ENCODE measurements around the gene QSER1. TPM values are rescaled to one million over a fixed set of nuclear protein-coding genes. Genes with fewer than 3 reads are reported as not detected.

Gene QSER1
- total and polyA plus RNA-seq, 9 of the 15 experiments (the other 6 are each of a cell fraction or from before 2014, with no cell fraction given), result 5.8 to 33.6 (median 22.3) TPM

DNA sequence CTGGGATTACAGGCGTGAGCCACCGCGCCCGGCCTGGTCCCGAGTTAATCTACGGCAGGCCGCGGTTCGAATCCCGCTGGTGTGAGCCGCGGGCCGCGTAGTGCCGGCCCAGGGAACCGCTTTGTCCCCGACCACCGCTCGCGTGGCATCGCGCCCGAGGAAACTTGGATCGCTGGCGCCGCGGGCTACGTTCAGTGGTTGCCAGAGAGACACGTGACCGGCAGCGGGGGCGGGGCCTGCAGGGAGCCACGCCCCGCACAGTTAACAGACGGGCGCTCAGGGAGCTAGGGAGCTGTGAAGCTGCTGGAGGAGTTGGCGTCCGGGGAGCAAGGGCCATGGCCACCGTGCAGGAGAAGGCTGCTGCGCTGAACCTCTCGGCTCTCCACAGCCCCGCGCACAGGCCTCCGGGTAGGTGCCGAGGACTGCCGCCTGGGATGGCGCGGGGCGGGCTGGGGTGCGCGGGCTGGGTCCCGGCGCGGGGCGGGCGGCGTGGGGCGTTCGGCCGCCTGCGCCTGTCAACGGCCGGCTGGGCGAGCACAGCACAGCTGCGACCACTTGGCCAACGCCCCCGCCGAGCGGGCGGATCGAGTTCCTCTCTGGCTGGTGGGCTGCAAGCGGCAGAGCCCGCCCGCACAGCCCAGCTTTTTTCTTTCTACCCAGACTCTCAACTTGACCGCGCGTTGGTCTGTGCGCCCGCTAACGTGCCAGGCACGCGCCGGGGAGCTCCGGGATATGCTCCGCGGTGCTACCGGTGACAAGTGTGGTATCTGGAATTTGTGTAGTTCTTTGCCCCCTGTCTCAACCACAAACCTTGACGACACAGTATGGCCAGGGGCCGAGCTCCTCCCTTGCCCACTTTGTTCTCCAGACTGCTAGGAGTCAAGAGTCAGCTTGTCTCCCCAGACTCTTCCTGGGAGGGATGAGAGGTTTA, 123.3 kb downstream of the QSER1 start, which contains the start of gene DEPDC7 (continued):
- TF ChIP-seq, protein P1, sequence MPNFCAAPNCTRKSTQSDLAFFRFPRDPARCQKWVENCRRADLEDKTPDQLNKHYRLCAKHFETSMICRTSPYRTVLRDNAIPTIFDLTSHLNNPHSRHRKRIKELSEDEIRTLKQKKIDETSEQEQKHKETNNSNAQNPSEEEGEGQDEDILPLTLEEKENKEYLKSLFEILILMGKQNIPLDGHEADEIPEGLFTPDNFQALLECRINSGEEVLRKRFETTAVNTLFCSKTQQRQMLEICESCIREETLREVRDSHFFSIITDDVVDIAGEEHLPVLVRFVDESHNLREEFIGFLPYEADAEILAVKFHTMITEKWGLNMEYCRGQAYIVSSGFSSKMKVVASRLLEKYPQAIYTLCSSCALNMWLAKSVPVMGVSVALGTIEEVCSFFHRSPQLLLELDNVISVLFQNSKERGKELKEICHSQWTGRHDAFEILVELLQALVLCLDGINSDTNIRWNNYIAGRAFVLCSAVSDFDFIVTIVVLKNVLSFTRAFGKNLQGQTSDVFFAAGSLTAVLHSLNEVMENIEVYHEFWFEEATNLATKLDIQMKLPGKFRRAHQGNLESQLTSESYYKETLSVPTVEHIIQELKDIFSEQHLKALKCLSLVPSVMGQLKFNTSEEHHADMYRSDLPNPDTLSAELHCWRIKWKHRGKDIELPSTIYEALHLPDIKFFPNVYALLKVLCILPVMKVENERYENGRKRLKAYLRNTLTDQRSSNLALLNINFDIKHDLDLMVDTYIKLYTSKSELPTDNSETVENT (CRISPR knock-in tag; IDR thresholded peaks at IDR 0.05), result 0 out of 2 replicates have a peak, but pooled peaks have one; percentile 20
- TF ChIP-seq GATAD2A (IDR thresholded peaks at IDR 0.05) (no peak), FOXM1 (IDR thresholded peaks at IDR 0.05; ENCODE audit: low read depth) (no peak), FOXM1 (CRISPR knock-in tag; IDR thresholded peaks at IDR 0.05; ENCODE audit: low read depth) (no peak), NR4A1 (CRISPR knock-in tag; IDR thresholded peaks at IDR 0.05) (no peak), NR4A1 (tag; IDR thresholded peaks at IDR 0.05) (no peak), MEF2D (tag; conservative IDR thresholded peaks at IDR 0.05; ENCODE audit: low read depth) (no peak), HLTF (IDR thresholded peaks at IDR 0.05) (no peak), RBM17 (IDR thresholded peaks at IDR 0.05; ENCODE audit: borderline replicate concordance, low read depth, low read length) (no peak), ETV5 (CRISPR knock-in tag; IDR thresholded peaks at IDR 0.05; ENCODE audit: low read depth) (peak; percentile 19; the same call in 1 of the 2 replicates), NFYB (IDR thresholded peaks at IDR 0.05; ENCODE audit: extremely low read depth, insufficient read length) (peak; percentile 74), YBX1 (IDR thresholded peaks at IDR 0.05) (no peak)
- TF ChIP-seq, protein P2, sequence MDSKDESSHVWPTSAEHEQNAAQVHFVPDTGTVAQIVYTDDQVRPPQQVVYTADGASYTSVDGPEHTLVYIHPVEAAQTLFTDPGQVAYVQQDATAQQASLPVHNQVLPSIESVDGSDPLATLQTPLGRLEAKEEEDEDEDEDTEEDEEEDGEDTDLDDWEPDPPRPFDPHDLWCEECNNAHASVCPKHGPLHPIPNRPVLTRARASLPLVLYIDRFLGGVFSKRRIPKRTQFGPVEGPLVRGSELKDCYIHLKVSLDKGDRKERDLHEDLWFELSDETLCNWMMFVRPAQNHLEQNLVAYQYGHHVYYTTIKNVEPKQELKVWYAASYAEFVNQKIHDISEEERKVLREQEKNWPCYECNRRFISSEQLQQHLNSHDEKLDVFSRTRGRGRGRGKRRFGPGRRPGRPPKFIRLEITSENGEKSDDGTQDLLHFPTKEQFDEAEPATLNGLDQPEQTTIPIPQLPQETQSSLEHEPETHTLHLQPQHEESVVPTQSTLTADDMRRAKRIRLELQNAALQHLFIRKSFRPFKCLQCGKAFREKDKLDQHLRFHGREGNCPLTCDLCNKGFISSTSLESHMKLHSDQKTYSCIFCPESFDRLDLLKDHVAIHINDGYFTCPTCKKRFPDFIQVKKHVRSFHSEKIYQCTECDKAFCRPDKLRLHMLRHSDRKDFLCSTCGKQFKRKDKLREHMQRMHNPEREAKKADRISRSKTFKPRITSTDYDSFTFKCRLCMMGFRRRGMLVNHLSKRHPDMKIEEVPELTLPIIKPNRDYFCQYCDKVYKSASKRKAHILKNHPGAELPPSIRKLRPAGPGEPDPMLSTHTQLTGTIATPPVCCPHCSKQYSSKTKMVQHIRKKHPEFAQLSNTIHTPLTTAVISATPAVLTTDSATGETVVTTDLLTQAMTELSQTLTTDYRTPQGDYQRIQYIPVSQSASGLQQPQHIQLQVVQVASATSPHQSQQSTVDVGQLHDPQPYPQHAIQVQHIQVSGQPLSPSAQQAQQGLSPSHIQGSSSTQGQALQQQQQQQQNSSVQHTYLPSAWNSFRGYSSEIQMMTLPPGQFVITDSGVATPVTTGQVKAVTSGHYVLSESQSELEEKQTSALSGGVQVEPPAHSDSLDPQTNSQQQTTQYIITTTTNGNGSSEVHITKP (IDR thresholded peaks at IDR 0.05; ENCODE audit: partially characterized antibody), result no peak
- TF ChIP-seq, protein P3, sequence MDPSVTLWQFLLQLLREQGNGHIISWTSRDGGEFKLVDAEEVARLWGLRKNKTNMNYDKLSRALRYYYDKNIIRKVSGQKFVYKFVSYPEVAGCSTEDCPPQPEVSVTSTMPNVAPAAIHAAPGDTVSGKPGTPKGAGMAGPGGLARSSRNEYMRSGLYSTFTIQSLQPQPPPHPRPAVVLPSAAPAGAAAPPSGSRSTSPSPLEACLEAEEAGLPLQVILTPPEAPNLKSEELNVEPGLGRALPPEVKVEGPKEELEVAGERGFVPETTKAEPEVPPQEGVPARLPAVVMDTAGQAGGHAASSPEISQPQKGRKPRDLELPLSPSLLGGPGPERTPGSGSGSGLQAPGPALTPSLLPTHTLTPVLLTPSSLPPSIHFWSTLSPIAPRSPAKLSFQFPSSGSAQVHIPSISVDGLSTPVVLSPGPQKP (CRISPR knock-in tag; IDR thresholded peaks at IDR 0.05), result no peak
- TF ChIP-seq, protein P4, sequence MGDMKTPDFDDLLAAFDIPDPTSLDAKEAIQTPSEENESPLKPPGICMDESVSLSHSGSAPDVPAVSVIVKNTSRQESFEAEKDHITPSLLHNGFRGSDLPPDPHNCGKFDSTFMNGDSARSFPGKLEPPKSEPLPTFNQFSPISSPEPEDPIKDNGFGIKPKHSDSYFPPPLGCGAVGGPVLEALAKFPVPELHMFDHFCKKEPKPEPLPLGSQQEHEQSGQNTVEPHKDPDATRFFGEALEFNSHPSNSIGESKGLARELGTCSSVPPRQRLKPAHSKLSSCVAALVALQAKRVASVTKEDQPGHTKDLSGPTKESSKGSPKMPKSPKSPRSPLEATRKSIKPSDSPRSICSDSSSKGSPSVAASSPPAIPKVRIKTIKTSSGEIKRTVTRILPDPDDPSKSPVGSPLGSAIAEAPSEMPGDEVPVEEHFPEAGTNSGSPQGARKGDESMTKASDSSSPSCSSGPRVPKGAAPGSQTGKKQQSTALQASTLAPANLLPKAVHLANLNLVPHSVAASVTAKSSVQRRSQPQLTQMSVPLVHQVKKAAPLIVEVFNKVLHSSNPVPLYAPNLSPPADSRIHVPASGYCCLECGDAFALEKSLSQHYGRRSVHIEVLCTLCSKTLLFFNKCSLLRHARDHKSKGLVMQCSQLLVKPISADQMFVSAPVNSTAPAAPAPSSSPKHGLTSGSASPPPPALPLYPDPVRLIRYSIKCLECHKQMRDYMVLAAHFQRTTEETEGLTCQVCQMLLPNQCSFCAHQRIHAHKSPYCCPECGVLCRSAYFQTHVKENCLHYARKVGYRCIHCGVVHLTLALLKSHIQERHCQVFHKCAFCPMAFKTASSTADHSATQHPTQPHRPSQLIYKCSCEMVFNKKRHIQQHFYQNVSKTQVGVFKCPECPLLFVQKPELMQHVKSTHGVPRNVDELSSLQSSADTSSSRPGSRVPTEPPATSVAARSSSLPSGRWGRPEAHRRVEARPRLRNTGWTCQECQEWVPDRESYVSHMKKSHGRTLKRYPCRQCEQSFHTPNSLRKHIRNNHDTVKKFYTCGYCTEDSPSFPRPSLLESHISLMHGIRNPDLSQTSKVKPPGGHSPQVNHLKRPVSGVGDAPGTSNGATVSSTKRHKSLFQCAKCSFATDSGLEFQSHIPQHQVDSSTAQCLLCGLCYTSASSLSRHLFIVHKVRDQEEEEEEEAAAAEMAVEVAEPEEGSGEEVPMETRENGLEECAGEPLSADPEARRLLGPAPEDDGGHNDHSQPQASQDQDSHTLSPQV (IDR thresholded peaks at IDR 0.05), result peak; percentile 53
- TF ChIP-seq, protein P5, sequence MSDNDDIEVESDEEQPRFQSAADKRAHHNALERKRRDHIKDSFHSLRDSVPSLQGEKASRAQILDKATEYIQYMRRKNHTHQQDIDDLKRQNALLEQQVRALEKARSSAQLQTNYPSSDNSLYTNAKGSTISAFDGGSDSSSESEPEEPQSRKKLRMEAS (CRISPR knock-in tag; IDR thresholded peaks at IDR 0.05), result peak; percentile 84
